K562 (cell line): ENCODE results near the gene CARMIL1. TPM values are rescaled to one million over a fixed set of nuclear protein-coding genes. Genes with fewer than 3 reads are reported as not detected.

Source experiments
- ATAC-seq: fragments of 200-7000 bp; cut with Tn5 transposase; 3 replicates; pipeline ENCODE4 v1.9.1; 2020; ENCODE audit warnings: moderate library complexity
- BruUV-seq: library from RNA; stranded (reverse); fragments of 400-500 nt; replicated peaks from 2 replicates; lab custom pipeline; 2021; lab: Mats Ljungman, UMichigan
- CTCF ChIA-PET: fragments of 300-600 bp; formaldehyde crosslinking; extraction: SDS; loops from one replicate; lab custom pipeline; 2021; ENCODE audit warnings: low intra/inter-chr PET ratio; lab: Yijun Ruan, JAX
- POLR2A ChIA-PET: fragments of 300-600, 350-650 bp; sonication (Branson Sonifier 250); formaldehyde crosslinking; extraction: SDS; loops from one replicate; lab custom pipeline; 2021; ENCODE audit warnings: antibody characterized with exemption, inconsistent platforms; lab: Yijun Ruan, JAX
- DNase-seq, 4 experiments: peaks; one replicate each; pipeline versions ENCODE4 v3.0.0 to v3.0.0-alpha.2; 2011 to 2018; ENCODE audit warnings: low spot score in 3 of 4, mixed read lengths in 3 of 4; ENCODE audit errors: extremely low read depth in 1 of 4
- FAIRE-seq: peaks from 2 replicates; lab custom pipeline; 2011; peaks lifted over from hg19 to GRCh38; lab: Jason Lieb, UNC
- H2AFZ ChIP-seq: 2 replicates; pipeline ENCODE4 v1.6.0; 2011; ENCODE audit warnings: low read depth, low read length, control low read depth, inconsistent platforms
- H3K27ac ChIP-seq: fragments of 200-600 bp; 3 replicates; pipeline ENCODE4 v1.8.0; 2011; ENCODE audit warnings: low read depth, mild to moderate bottlenecking, control low read depth, inconsistent platforms, low read length, moderate library complexity, mixed read lengths; ENCODE audit errors: extremely low read depth
- H3K27me3 ChIP-seq, 2 experiments: fragments of 300-600 bp in 1 of 2; 2 replicates in 1 of 2; 3 replicates in 1 of 2; pipeline versions ENCODE4 v1.6.0 to v1.8.0; 2011; ENCODE audit warnings: inconsistent platforms in 2 of 2, low read length in 2 of 2, mild to moderate bottlenecking in 1 of 2, mixed read lengths in 1 of 2, moderate library complexity in 1 of 2; ENCODE audit not compliant: control insufficient read depth in 2 of 2, insufficient read depth in 2 of 2
- H3K36me3 ChIP-seq: fragments of 300-600 bp; 3 replicates; pipeline ENCODE4 v1.8.0; 2011; ENCODE audit warnings: mild to moderate bottlenecking, low read length, inconsistent platforms; ENCODE audit not compliant: control insufficient read depth, insufficient read depth
- H3K4me1 ChIP-seq, 2 experiments: fragments of 200-600 bp in 1 of 2; replicated peaks in 1 of 2; 2 replicates in 1 of 2; 3 replicates in 1 of 2; pipeline versions ENCODE4 v1.5.1 to v1.8.0; 2011; ENCODE audit warnings: inconsistent platforms in 2 of 2, low read length in 2 of 2, mild to moderate bottlenecking in 1 of 2, mixed read lengths in 1 of 2, moderate library complexity in 1 of 2; ENCODE audit not compliant: control insufficient read depth in 2 of 2, insufficient read depth in 2 of 2
- H3K4me2 ChIP-seq: 2 replicates; pipeline ENCODE4 v1.6.1; 2011; ENCODE audit warnings: low read length, control low read depth, inconsistent platforms, mixed read lengths; ENCODE audit not compliant: insufficient read depth
- H3K4me3 ChIP-seq: fragments of 200-600 bp; sonication (generic), shearing (Covaris generic); 2 replicates; pipeline ENCODE4 v1.5.1; 2016; ENCODE audit warnings: control low read depth, inconsistent platforms
- H3K79me2 ChIP-seq: fragments of 200-600 bp; 3 replicates; pipeline ENCODE4 v1.8.0; 2011; ENCODE audit warnings: low read length, inconsistent platforms; ENCODE audit not compliant: control insufficient read depth, insufficient read depth
- H3K9ac ChIP-seq, 2 experiments: 2 replicates each; pipeline versions ENCODE4 v1.6.0 to v1.6.1; 2011; ENCODE audit warnings: low read depth in 2 of 2, low read length in 2 of 2, control low read depth in 1 of 2, inconsistent platforms in 1 of 2, mild to moderate bottlenecking in 1 of 2, mixed read lengths in 1 of 2; ENCODE audit not compliant: insufficient read depth in 1 of 2
- H3K9me1 ChIP-seq: one replicate; pipeline ENCODE4 v1.6.0; 2011; ENCODE audit warnings: inconsistent platforms, mild to moderate bottlenecking, low read length, moderate library complexity; ENCODE audit not compliant: control insufficient read depth, insufficient read depth
- H3K9me3 ChIP-seq: replicated peaks from 2 replicates; pipeline ENCODE4 v1.5.1; 2011; ENCODE audit warnings: low read depth, low read length, inconsistent platforms; ENCODE audit not compliant: control insufficient read depth, insufficient read depth
- H4K20me1 ChIP-seq: replicated peaks from 2 replicates; pipeline ENCODE4 v1.6.1; 2011; ENCODE audit warnings: low read length, inconsistent platforms, mixed read lengths; ENCODE audit not compliant: control insufficient read depth, insufficient read depth
- BMI1 ChIP-seq: fragments of 150-350 bp; IDR thresholded peaks from 2 replicates; pipeline ENCODE4 v1.6.1; 2014; ENCODE audit warnings: low read length
- CHD4 ChIP-seq: fragments of 200-600 bp; sonication (generic); IDR thresholded peaks from 3 replicates; pipeline ENCODE4 v1.6.1; 2012; ENCODE audit warnings: low read depth, mild to moderate bottlenecking, mixed read lengths, low read length, inconsistent platforms; ENCODE audit not compliant: insufficient read depth, insufficient replicate concordance, poor library complexity, severe bottlenecking
- HDAC1 ChIP-seq, 2 experiments: fragments of 450-650 bp; IDR thresholded peaks; 2 replicates each; pipeline ENCODE4 v1.6.1; 2016 to 2017; ENCODE audit warnings: inconsistent platforms in 1 of 2, mild to moderate bottlenecking in 1 of 2, moderate library complexity in 1 of 2
- KDM2B ChIP-seq: fragments of 250-450 bp; sonication (Bioruptor Pico); IDR thresholded peaks from 2 replicates; pipeline ENCODE4 v1.8.0; 2021; ENCODE audit warnings: mild to moderate bottlenecking, moderate library complexity
- KHSRP ChIP-seq: fragments of 450-650 bp; IDR thresholded peaks from 2 replicates; pipeline ENCODE4 v1.6.1; 2017
- NFATC3 ChIP-seq: fragments of 450-650 bp; IDR thresholded peaks from 2 replicates; pipeline ENCODE4 v1.6.1; 2017; ENCODE audit warnings: mild to moderate bottlenecking
- PTBP1 ChIP-seq: fragments of 200-400 bp; formaldehyde crosslinking; IDR thresholded peaks from 2 replicates; pipeline ENCODE4 v1.6.1; 2017; ENCODE audit warnings: low read depth, low read length
- PURB ChIP-seq: sonication (generic); formaldehyde crosslinking; IDR thresholded peaks from 2 replicates; pipeline ENCODE4 v1.9.0; 2021; ENCODE audit warnings: low read depth, mild to moderate bottlenecking, missing genetic modification reagents
- TEAD2 ChIP-seq: fragments of 450-650 bp; IDR thresholded peaks from 2 replicates; pipeline ENCODE4 v1.6.1; 2016; ENCODE audit warnings: missing genetic modification characterization, control low read depth, missing compliant biosample characterization
- ZNF263 ChIP-seq: sonication (generic); formaldehyde crosslinking; IDR thresholded peaks from 2 replicates; pipeline ENCODE4 v1.8.0; 2022; ENCODE audit warnings: mild to moderate bottlenecking, missing genetic modification reagents, borderline replicate concordance
- ZNF77 ChIP-seq: fragments of 250-450 bp; sonication (Bioruptor Pico); IDR thresholded peaks from 2 replicates; pipeline ENCODE4 v1.5.0; 2020
- WGBS: fragments of 100-300 bp; shearing (Covaris generic); methylation state at CpG from one replicate; pipeline ENCODE4 v1.1.6; 2016; ENCODE audit warnings: low coverage, mixed read lengths; ENCODE audit not compliant: insufficient coverage; ENCODE audit errors: missing lambda C conversion rate; 5-methylcytosine and 5-hydroxymethylcytosine counted together
- in situ Hi-C: fragments of 300-500 bp; cut with MboI; formaldehyde crosslinking; loops from 4 replicates; pipeline ENCODE4 v1.15.0; 2018; ENCODE audit warnings: inconsistent platforms, mixed read lengths
- intact Hi-C: fragments of 100-400 bp; cut with micrococcal nuclease; formaldehyde crosslinking; loops from 2 replicates; pipeline ENCODE4 v1.14.2; 2022
- polyA plus RNA-seq, 8 experiments: library from polyadenylated mRNA; depleted of rRNA in 4 of 8; stranded (reverse) in 5 of 8; unstranded in 3 of 8; fragments of >200 nt; fragmentation: Nextera tagmentation in 2 of 8; fragmentation: Illumina TruSeq in 1 of 8; extraction: Ambion mirVana in 2 of 8; extraction: Trizol in 1 of 8; gene quantifications; 2 replicates each; pipeline versions ENCODE4 v1.2.1 to v1.2.3, GENCODE V29; 2011 to 2014; ENCODE audit warnings: inconsistent platforms in 1 of 8, missing spikeins in 1 of 8
- total RNA-seq, 7 experiments: library from RNA; depleted of rRNA in 6 of 7; stranded (reverse); fragments of >200 nt in 6 of 7; fragmentation: Illumina TruSeq in 2 of 7; extraction: Trizol in 2 of 7; gene quantifications; 2 replicates each; pipeline versions ENCODE4 v1.2.1 to v1.2.3, GENCODE V29; 2011 to 2021; ENCODE audit warnings: low replicate concordance in 1 of 7
- TF ChIP-seq, protein P1 (sequence below): fragments of 450-650 bp; IDR thresholded peaks from one replicate; pipeline ENCODE4 v1.6.1; 2018; ENCODE audit warnings: mild to moderate bottlenecking, moderate library complexity; ENCODE audit not compliant: partially characterized antibody
- TF ChIP-seq, protein P2 (sequence below): sonication (generic); formaldehyde crosslinking; IDR thresholded peaks from 2 replicates; pipeline ENCODE4 v1.8.0; 2022; ENCODE audit warnings: mild to moderate bottlenecking, missing genetic modification reagents
- TF ChIP-seq, protein P3 (sequence below): fragments of 450-650 bp; formaldehyde crosslinking; conservative IDR thresholded peaks from 2 replicates; pipeline ENCODE4 v1.4.0; 2022; ENCODE audit warnings: mild to moderate bottlenecking, missing genetic modification characterization
- TF ChIP-seq, protein P4 (sequence below): fragments of 450-650 bp; formaldehyde crosslinking; IDR thresholded peaks from 2 replicates; pipeline ENCODE4 v1.4.0; 2020; ENCODE audit warnings: mild to moderate bottlenecking, moderate library complexity

CARMIL1 gene
- total and polyA plus RNA-seq, 9 of the 15 experiments (the other 6 are each of a cell fraction or from before 2014, with no cell fraction given), result 0.04 to 0.32 (median 0.10) TPM; not detected in 1

DNA sequence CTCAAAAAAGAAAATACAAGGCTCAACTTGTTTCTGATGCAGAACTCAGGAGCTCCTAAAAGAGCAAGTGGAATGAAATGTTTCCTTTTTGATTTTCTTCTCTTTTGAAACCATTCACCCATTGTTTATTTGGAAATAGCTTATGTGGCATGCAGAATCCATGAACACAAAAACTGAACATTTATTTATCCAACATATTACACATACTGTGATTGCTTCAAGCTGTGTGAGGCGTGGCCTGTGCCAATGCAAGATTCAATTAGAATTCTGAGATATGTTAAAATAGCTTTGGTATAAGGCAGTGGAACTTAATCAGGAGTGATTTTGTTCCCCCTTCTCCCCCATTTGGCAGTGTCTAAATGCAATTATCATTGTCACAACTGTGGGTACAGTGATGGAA is 45.9 kb upstream of the CARMIL1 start:
- ChIA-PET POLR2A (interaction anchor here (0.7 to 1.6 kb wide), 2 partner anchors 10 to 323 kb away, joined by 3 to 5 read pairs; no protein-coding TSS in a partner anchor), CTCF (no interaction called here)
- Histone ChIP-seq H3K79me2 (no peaks in the 10 kb centered on the region), H3K4me2 (no peak overlapping the region), H3K36me3 (no peaks in the 10 kb centered on the region), H3K9ac (no peak overlapping the region), H3K4me3 (no peak overlapping the region), H3K4me1 (no peaks in the 10 kb centered on the region), H2AFZ (no peak overlapping the region), H4K20me1 (no peaks in the 10 kb centered on the region), H3K27ac (no peak overlapping the region), H3K9me3 (no peaks in the 10 kb centered on the region), H3K9me1 (no peaks in the 10 kb centered on the region), H3K27me3 (peaks cover 5 to 13% of the 10 kb centered on the region in 2 experiments; a peak in 4 of 5 replicates)
- TF ChIP-seq ZNF77 (CRISPR knock-in tag) (no peak), HDAC1 (IDR thresholded peaks at IDR 0.05) (no peak), PTBP1 (no peak), KDM2B (CRISPR knock-in tag) (no peak), PURB (CRISPR knock-in tag) (no peak), NFATC3 (no peak), CHD4 (no peak), TEAD2 (no peak), ZNF263 (CRISPR knock-in tag) (no peak), KHSRP (no peak), BMI1 (no peak)
- TF ChIP-seq, protein P1, sequence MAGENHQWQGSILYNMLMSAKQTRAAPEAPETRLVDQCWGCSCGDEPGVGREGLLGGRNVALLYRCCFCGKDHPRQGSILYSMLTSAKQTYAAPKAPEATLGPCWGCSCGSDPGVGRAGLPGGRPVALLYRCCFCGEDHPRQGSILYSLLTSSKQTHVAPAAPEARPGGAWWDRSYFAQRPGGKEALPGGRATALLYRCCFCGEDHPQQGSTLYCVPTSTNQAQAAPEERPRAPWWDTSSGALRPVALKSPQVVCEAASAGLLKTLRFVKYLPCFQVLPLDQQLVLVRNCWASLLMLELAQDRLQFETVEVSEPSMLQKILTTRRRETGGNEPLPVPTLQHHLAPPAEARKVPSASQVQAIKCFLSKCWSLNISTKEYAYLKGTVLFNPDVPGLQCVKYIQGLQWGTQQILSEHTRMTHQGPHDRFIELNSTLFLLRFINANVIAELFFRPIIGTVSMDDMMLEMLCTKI, result no peak
- TF ChIP-seq, protein P2, sequence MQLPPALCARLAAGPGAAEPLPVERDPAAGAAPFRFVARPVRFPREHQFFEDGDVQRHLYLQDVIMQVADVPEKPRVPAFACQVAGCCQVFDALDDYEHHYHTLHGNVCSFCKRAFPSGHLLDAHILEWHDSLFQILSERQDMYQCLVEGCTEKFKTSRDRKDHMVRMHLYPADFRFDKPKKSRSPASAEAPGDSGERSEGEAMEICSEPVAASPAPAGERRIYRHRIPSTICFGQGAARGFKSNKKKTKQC (CRISPR knock-in tag), result no peak
- TF ChIP-seq, protein P3, sequence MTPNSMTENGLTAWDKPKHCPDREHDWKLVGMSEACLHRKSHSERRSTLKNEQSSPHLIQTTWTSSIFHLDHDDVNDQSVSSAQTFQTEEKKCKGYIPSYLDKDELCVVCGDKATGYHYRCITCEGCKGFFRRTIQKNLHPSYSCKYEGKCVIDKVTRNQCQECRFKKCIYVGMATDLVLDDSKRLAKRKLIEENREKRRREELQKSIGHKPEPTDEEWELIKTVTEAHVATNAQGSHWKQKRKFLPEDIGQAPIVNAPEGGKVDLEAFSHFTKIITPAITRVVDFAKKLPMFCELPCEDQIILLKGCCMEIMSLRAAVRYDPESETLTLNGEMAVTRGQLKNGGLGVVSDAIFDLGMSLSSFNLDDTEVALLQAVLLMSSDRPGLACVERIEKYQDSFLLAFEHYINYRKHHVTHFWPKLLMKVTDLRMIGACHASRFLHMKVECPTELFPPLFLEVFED, result no peak
- TF ChIP-seq, protein P4, sequence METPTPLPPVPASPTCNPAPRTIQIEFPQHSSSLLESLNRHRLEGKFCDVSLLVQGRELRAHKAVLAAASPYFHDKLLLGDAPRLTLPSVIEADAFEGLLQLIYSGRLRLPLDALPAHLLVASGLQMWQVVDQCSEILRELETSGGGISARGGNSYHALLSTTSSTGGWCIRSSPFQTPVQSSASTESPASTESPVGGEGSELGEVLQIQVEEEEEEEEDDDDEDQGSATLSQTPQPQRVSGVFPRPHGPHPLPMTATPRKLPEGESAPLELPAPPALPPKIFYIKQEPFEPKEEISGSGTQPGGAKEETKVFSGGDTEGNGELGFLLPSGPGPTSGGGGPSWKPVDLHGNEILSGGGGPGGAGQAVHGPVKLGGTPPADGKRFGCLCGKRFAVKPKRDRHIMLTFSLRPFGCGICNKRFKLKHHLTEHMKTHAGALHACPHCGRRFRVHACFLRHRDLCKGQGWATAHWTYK (CRISPR knock-in tag), result no peak
- no TSS peak for BruUV-seq
- in situ Hi-C loops, result no loop called here
- ATAC-seq, result no peak
- intact Hi-C loops, result no loop called here
- FAIRE-seq, result no peak
- no peak for DNase-seq
- WGBS, result 0% methylated on average over 1 of the region's 1 CpG
